GM21717 (cell line): ENCODE results near the gene CD99L2.
"Not testable (repeated sequence)": the region's sequence is repeated elsewhere in the genome, so short reads cannot be mapped to it uniquely, and the experiment has no call there.

Experiments used
- ATAC-seq: cut with Tn5 transposase; IDR thresholded peaks from one replicate; pipeline ENCODE4 v1.9.1; 2021; ENCODE audit warnings: mild to moderate bottlenecking, moderate library complexity; ENCODE audit not compliant: unreplicated experiment

CD99L2 gene

DNA sequence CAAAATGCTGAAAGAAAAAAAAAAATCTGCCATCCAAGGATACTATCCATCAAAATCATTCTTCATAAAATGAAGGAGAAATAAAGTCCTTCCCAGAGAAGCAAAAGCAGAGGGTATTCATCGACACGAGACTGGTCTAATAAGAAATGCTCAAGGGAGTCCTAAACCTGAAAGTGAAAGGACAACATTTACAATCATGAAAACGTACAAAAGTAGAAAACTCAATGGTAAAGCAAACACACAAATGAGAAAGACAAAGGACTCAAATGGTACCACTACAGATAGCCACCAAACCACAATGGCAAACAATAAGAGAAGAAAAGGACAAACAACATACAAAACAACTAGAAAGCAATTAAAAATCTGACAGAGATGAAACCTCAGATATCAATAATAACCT is 41.0 kb downstream of the CD99L2 start:
- no peak for ATAC-seq

DNA sequence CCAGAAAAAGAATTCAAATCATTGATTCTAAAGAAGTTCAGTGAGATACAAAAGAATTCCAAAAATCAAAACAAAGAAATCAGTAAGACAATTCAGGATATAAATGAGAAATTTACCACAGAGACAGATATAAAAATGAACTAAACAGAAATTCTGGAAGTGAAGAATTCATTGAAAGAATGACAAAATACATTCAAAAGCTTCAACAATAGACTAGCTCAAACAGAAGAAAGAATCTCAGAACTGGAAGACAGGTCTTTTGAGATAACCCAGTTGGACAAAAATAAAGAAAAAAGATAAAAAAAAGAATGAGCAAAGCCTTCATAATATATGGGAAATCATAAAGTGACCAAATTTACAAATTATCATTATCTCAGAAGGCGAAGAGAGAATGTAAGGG is 41.7 kb downstream of the CD99L2 start:
- ATAC-seq: no peak

DNA sequence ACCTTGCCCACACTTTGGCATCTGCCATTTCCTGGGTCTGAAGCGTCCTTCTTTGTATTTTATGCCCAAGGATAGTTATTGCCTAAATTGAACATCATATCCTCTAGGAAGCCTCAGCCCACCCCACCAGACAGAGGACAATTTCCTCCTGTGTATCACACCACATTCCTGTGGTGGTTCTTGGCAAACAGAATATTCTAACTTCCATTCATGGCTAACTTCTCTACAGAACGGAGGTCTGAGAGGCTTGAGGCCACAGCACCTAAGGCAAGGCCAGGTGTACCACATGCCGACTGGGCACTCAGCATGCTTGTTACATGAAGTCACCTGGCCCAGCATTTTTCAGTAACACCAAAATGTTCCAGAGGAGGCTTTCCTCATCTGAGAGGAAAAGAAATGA is 42.4 kb downstream of the CD99L2 start:
- no peak for ATAC-seq

DNA sequence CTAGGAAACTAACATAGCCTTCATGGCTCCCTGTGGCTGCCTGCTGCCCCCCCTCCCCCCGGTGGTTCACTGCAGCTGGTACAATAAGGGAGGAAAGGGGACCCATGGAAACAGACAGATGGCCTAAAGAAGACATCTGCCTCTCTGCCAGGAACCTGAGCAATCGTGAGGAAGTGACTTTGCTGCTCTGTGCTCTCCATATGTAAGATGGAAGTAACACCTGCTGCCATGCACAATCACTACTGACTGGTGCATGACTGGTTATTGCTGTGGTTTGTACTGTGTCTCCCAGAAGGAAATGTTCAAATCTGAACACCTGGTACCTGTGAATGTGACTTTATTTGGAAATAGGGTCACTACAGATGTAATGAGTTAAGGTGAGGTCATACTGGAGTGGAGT is 43.6 kb downstream of the CD99L2 start:
- ATAC-seq: peak; percentile 64

DNA sequence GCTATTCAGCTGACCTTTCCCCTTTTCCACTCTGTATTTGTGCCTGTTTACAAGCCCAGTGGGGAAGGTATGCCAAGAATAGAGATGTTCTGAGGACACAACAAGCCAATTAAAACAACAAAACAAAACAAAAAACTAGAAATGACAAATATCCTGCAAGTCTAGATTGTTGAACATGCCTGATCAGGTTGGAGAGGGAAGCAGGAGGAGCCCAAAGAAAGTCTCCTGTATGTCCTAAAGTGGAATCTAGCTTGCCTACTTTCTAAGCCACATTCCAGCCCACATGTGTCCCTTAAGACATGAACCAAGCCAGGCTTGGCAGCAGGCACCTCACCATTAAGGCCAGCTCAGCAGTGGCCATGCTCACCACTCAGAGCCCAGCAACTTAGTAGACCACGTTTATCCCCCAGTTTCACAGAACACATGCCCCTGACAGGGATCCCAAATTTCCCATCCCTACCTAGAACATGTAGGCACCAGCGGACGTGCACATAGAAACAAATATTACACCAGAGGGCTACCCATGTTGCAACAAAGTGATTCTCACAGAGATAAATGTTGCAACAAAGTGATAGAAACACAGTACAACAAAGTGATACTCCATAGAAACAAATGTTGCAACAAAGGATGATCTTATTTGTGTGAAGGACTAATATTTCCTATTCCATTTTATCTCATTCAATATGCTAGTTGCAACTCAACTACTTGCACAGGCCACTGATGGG is 48.3 kb downstream of the CD99L2 start:
- no peak for ATAC-seq

DNA sequence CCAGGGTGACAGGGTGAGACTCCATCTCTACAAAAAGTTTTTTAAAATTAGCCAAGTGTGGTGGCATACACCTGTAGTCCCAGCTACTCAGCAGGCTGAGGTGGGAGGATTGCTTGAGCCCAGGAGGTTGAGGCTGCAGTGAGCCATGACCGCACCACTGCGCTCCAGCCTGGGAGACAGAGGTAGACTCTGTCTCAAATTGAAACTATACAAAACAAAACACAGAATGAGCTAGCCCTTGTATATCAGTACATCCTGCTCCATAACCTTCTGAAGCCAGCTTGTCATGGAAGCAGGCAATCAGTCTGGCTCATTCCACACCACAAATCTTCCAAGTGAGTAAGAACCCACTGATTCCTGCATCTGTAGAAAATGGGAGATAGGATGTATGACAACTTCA is 49.0 kb downstream of the CD99L2 start:
- peak; percentile 83 for ATAC-seq

DNA sequence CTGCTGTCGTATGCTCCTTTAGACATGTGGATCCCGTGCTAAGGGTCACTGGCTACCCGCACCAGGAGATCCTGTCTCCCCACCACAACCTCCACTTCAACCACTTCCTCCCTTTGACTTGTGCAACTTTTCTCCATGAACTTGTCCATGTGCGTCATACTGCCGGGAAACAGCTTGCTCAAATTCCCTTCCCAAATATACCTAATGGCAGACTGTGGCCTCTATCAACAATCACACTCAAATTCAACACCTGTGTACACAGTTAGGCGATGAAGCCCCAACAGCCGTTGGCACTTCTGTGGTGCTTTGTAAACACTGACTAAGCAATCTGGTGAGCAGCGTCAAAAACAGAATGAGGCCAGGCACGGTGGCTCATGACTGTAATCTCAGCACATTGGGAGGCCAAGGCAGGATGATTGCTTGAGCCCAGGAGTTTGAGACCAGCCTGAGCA is 49.5 kb downstream of the CD99L2 start:
- ATAC-seq: no peak

DNA sequence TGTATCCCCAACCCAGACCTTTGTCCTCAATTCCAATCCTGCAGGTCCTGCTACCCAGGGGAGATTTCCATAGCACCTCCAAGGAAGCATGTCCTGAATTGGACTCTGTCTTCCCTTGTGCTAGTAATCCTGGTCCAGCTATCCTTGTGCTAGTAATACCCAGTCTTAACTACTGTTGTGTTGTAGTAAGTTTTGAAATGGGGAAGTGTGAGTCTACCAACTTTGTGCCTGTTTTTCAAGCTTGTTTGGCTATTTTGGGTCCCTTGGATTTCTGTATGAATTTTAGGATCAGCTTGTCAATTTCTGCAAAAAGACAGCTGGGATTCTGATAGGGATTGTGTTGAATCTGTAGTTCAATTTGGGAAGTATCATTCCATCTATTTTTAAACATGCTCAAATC is 51.4 kb downstream of the CD99L2 start:
- no peak for ATAC-seq

DNA sequence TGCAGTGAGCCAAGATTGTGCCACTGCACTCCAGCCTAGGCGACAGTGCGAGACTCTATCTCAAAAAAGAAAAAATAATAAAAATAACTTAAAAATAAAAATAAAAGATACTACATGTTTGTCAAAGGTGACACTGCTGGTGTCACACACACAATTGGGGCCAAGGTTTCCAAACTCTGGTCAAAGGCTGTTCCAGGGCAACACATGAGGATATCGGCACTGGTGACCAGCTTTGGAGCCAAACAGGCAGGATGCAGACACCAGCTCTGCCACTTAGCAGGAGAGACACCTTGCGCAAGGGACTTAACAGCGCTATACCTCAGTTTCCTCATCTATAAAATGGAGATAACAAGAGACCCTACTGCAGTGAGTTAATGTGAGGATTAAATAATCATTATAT is 52.3 kb downstream of the CD99L2 start:
- no peak for ATAC-seq

DNA sequence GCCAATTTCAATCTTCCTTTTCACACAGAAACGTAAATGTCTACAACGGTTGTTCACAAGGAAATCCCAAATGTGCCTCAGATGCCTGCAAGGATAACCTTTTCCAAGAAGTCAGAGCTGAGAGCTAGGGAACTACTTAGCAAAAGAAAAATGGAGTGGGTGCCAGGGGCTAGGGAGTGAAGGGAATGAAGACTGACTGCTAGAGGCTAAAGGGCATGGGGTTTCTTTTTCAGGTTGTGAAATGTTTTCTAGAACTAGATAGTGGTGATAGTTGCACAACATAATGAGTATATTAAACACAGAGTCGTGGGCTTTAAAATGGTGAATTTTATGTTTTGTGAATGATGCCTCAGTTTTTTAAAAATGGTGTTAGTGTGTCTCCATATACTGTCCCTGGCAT is 53.4 kb downstream of the CD99L2 start:
- no peak for ATAC-seq

DNA sequence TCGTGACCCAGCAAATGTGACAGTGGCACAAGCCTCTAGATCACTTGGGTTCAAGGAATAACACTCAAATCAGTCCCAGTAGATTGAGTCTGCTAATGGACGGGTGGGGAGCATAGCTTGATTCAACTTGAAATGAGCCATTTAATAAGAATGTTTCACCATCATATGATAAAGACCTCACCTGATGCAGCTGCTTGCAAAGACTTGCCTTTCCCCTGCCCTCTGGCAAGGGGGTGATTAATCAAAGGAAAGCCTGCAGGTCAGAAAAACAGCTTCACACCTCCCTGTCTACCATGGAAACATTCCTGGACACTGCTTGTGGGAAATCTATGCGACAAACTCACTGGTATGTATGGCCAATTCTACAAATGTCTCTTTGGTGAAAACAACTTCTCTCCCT is 54.5 kb downstream of the CD99L2 start:
- no peak for ATAC-seq

DNA sequence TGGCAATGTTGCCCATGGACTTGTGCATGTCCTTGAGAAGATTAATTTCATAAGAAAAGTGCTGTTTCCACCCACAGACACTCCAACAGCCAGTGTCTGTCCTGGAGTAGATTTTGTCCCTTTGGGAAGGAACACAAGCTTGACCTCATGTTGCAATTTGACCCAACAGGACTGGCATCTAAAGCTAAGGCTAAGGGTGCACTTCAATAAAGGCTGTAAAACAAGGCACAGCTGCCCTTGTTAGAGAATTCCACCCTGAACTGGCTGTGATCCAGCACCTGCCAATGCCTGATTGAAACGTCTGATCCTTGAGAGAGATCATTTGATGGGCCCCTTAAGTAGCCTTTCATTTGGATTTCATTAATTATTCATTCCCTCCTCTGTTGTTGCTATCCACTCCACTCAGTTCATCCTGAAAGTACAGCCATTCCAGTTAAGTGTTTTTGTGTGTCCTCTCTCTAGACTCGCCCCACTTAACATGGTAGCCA is 56.2 kb downstream of the CD99L2 start:
- no peak for ATAC-seq

DNA sequence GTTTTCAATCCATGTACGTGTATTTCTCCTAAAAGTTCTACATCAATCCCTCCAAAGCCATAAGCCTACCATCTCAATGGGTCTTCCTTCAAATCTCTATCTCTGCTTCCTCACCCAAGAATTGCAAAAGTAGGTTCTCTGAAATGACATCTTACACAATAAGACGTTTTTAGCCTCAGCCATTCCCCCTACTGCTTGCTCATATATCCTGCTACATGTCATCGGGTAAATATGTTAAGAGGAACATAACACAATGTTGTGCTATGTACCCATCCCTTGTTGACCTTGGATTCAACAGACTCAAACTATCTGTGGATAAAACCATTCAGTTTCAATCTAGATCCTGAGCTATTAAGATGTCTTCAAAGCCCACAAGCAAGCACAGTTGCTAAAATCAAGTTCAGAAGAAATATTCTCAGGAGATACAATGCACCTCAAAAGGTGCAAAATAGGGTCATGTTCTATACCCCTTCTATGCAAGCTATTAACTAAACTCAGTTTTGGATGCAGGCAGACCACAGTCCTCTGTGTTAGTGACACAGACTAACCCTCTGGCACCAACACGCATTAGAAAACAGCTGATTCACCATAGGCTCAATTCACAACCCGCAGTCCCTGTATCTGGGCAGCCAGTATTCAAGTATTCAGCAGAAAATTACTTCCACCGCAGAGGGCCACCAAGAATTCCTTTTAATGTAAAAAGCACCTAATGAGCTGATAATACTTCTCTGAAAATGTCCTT is 56.8 kb downstream of the CD99L2 start:
- no peak for ATAC-seq

DNA sequence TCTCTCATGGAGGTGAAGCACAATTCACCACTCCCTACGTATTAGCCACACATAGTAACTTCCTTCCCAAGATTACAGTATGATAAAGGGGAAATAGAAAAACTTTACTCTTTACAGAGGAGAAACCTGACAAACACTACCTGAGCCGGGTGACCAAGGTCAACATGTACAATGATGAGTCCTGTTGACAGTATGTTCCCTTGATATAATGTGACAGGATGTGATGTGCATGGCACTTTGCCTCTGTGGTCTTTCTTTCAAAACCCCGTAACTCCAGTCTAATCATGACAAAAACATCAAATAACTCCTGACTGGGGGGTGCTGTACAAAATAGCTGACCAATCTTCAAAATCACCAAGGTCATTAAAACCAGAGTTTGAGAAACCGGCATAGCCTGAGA is 60.6 kb downstream of the CD99L2 start:
- no peak for ATAC-seq

DNA sequence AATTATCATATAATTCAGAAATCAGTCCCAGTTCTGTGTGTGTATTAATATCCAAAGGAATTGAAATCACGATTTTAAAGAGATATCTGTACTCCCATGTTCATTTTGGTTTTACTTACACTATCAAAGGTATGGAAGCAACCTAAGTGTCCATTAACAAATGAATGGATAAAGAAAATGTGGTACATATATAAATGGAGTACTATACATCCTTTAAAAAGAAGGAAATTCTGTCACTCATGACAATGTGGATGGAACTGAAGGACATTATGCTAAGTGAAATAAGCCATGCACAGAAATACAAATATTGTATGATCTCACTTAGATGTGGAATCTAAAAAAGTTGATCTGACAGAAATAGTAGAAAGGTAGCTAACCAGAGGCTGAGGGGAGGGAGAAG is 63.8 kb downstream of the CD99L2 start:
- ATAC-seq: no peak

DNA sequence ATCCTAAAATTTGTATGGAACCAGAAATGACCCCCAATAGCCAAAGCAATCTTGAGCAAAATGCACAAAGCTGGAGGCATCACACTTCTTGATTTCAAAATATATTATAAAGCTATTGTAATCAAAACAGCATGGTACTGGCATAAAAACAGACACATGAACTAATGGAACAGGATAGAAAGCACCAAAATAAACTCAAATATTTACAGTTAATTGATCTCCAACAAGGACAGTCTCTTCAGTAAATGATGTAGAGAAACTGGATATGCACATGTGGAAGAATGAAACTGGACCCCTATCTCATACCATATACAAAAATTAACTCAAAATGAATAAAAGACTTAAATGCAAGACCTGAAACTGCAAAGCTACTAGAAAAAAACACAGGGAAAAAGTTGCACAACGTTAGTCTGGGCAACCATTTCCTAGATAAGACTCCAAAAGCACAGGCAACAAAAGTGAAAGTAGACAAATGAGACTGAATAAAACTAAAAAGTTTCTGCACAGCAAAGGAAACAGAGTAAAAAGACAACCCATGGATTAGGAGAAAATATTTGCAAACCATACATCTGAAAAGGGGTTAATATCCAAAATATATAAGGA is 64.9 kb downstream of the CD99L2 start:
- ATAC-seq: no peak

DNA sequence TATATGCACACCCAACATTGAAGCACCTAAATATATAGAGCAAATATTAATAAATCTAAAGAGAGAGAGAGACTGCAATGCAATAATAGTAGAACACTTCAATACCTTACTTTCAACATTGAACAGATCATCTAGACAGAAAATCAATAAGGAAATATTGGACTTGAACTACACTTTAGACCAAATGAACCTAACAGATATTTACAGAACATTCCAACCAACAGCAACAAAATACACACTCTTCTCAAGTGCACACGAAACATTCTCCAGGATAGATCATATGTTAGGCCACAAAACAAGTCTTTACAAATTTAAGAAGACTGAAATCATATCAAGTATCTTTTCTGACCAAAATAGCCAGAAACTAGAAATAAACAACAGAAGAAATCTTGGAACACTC is 66.6 kb downstream of the CD99L2 start:
- no peak for ATAC-seq

DNA sequence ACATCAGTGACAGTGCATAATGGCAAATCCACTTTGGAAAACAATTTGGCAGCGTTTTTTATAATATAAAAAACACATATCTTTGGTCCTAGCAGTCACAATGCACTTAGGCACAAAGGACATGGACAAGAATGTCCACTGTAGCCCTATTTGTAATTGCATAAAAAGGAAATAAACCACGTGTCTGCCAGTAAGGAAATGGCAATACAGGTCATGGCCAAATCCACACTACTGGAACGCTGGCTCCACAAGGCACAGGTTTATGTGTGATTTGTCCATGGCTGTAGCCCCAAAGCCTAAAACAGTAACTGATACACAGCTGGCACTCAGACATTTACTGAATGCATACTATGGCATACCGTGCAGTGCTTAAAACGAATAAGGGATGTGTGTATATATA is 69.7 kb downstream of the CD99L2 start:
- ATAC-seq: no peak

DNA sequence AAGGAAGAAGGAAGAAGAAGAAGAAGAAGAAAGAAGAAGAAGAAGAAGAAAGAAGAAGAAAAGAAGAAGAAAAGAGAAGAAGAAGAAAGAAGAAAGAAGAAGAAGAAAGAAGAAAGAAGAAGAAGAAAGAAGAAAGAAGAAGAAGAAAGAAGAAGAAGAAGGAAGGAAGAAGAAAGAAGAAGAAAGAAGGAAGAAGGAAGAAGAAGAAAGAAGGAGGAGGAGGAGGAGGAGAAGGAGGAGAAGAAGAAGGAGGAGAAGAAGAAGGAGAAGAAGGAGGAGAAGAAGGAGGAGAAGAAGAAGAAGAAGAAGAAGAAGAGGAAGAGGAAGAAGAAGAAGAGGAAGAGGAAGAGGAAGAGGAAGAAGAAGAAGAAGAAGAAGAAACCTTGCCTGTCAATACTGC is 74.1 kb downstream of the CD99L2 start:
- not testable (repeated sequence) for ATAC-seq

DNA sequence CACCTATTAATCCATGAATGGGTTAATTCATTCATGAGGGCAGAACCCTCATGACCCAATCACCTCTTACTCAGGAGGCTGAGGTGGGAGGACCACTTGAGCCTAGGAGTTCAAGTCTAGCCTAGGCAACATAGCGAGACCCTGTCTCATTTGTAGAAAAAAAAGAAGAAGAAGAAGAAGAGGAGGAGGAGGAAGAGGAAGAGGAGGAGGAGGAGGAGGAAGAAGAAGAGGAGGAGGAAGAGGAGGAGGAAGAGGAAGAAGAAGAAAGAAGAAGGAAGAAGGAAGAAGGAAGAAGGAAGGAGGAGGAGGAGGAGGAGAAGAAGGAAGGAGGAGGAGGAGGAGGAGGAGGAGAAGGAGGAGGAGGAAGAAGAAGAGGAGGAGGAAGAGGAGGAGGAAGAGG is 74.6 kb downstream of the CD99L2 start:
- not testable (repeated sequence) for ATAC-seq

DNA sequence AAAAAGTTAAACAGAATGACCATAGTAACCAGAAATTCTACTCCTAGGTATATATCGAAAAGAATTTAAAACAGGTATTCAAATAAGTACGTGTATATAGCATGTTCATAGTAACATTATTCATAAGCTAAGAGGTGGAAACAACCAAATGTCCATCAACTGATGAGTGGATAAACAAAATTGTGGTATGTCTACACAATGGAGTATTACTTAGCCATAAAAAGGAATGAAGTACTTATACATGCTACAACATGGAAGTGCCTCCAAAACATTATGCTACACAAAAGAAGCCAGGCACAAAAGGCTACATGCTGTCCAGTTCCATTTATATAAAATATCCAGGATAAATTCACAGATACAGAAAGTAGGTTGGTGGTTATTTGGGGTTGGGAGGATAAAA is 76.5 kb downstream of the CD99L2 start:
- no peak for ATAC-seq

DNA sequence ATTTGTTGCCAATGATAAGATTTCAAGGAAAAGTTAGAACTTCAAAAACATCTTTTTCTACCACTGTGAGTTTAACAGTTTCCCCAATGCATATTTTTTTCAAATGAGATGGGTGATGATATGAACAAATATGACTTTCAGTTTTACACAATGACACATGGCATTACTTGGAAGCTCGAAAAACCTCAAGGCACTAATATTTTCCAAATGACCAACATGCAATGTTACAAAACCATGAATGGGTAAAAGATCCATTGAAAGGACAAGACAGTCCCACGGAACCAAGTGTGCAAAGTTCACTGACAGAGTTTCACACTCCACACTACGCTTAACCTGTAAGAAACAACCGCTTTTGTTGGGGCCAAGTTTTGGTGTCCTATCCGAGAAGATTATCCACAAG is 84.5 kb downstream of the CD99L2 start:
- no peak for ATAC-seq
